Inflammatory macrophage treated with lipopolysaccharide for 4 hours (primary cell): ENCODE measurements around the gene SERPINA10.

Experiments
- DNase-seq: peaks from one replicate; pipeline ENCODE4 v3.0.0-alpha.2; 2020

Gene SERPINA10, protein sequence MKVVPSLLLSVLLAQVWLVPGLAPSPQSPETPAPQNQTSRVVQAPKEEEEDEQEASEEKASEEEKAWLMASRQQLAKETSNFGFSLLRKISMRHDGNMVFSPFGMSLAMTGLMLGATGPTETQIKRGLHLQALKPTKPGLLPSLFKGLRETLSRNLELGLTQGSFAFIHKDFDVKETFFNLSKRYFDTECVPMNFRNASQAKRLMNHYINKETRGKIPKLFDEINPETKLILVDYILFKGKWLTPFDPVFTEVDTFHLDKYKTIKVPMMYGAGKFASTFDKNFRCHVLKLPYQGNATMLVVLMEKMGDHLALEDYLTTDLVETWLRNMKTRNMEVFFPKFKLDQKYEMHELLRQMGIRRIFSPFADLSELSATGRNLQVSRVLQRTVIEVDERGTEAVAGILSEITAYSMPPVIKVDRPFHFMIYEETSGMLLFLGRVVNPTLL

DNA sequence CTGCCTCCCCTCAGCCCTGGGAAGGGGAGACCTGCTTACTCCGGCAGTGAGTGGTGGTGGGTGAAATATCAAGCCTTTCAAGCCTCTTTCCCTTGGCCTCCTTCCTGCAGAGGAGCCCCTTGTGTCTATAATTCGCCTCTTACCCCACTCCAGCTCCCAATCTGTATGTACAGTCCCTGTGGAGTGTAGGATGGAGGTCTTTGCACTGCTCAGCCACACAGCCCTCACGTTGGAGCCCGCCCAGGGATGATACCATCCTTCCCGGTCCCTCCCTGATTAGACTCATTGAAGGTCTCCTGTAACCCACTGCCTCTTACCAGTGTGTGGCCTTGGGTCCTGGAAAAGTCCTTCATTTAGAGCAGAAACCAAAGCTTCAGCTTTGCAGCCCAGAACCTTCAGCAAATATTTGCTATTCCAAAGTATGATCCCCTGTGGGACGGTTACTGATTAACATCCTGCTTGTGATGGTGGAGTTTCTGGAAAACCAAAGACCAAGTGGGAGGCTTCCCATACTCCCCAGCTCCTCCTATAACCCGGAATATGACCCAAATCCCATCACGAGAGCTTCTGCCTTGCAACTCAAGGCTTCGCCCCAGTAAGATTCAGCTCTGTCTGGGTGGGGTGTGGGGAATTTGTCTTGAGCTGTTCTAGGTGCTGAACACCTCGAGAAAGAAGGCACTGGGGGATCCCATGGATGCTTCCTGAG, at the start of gene SERPINA10:
Gene SERPINA10, minus strand, starts transcription at position 397 of the 706 bp plus-strand sequence. CDS start 2,675 bp downstream, outside the sequence.
- no peak for DNase-seq

DNA sequence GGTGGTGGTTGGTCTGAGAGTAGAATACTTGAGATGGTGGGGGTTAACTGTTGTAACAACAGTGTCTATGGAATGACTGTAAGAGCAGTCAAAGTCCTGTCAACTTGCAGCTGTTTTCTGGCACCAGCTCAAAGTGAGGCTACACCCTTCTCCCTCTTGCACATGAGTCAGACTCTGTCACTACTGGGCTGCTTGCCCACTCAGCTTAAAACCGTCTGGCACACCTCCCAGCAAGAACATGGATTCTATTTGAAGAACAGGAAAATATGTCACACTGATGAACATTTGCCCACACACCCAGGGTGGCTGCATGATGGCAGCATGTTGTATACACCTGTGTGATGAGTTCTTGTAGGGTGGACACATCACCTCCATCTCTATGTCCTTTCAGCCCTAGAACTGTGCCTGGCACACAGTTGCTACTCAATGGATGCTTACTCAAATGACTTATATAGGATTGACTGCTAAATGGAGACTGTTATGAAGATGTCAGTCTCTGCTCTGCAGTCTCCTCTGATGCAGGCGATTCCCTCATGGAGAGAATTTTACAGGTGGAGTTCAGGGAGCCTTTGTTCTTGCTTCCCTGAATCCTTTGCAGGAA, 49.4 kb upstream of the SERPINA10 start:
- DNase-seq = peak; percentile 89

GRCh38 chr14:94341656-94342333, 48.7 kb upstream of the SERPINA10 start:
- peak; percentile 77 for DNase-seq

- DNase-seq = no peak
Observed at GRCh38 chr14:94340533-94340932, 47.5 kb upstream of the SERPINA10 start.

GRCh38 chr14:94338023-94338422, 45.0 kb upstream of the SERPINA10 start:
- DNase-seq = no peak

DNA sequence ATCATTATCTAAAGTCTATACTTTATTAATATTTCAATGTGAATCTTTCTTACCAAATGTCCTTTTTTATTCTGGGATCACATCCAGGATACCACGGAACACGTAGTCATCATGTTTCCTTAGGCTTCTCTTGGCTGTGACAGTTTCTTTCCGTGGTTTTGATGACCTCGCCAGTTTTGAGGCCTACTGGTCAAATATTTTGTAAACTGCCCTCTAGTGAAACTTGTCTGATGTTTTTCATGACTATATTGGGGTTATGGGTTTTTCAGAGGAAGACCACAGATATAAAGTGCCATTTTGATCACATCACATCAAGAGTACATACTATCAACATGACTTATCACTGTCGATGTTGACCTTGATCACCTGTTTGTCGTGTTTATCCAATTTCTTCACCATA, 44.2 kb upstream of the SERPINA10 start:
- peak; percentile 50 for DNase-seq

DNA sequence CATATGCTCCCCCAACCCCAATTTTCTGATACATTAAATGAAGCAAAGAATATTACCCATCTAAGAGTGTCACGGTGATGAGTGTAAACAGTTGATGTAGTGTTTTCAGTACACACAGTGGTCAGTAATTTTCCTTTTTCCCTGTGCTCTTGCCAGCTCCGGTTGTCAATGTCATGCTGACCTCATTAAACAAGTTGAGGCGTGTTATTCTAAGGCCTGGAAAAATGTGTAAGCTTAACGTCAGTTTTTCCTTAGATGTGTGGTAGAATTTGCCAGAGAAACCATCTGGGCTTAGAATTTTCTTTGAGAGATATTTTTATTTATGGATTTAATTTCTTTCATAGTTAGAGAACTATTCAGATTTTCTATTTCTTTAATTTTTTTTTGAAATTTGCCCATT, 41.8 kb upstream of the SERPINA10 start:
- DNase-seq = no peak

DNA sequence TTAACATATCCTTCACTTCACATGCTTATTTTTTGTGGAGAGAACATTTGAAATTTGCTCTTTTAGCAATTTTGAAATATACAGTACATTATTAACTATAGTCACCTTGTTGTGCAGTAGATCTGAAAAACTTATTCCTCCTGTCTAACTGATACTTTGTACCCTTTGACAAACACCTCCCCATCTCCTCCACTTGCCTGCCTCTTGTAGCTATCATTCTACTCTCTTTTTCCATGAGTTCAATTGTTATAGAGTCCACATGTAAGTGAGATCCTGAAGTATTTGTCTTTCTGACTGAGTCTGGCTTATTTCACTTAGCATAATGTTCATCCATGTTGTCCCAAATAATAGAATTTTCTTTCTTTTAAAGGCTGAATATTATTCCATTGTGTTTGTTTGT, 39.5 kb upstream of the SERPINA10 start:
- DNase-seq = no peak

- DNase-seq = no peak
Observed at GRCh38 chr14:94332063-94332583, 39.1 kb upstream of the SERPINA10 start.

DNA sequence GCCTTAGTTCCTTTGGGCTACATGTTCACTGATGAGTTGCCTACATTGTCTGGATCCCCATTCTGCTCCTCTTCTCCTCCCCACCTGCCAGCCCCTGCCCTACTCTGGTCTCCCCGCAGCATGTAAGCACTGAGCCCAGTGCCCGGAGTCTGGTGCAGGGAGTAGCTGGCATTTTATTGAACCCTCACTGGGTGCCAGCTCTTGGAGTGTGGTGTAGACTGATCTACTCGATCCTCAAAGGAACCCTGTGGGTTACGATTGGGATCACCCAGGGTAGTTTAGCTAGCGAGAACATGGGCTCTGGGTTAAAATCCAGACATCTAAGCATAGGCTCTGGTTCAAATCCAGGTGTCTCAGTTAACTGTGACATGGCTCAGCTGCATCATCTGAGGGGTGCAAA, 38.4 kb upstream of the SERPINA10 start:
- no peak for DNase-seq

- DNase-seq = peak; percentile 36
Observed at GRCh38 chr14:94330857-94331256, 37.8 kb upstream of the SERPINA10 start.

- DNase-seq = no peak
Observed at GRCh38 chr14:94330432-94330831, 37.4 kb upstream of the SERPINA10 start.

DNA sequence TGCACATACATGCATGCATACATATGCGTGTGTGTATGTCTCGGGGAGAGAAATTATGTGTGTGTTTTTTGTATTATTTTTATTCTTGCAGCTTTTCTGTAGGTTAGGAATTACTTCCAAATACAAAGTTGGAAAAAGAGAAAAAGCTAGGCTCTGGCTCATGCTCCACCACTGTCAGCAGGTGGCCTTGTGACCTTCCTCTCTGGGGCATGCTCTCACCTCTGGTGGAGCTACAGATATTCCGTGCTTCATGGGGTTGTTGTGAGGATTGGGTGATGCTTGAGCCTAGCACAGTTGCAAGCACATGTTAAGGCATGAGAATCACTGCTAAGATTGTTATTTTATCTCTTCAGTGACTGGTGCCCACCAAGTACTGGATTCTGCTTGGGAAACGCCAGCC, 36.8 kb upstream of the SERPINA10 start:
- no peak for DNase-seq

- no peak for DNase-seq
Observed at GRCh38 chr14:94328196-94328595, 35.1 kb upstream of the SERPINA10 start.

GRCh38 chr14:94322648-94323570, 29.8 kb upstream of the SERPINA10 start, which contains the start of gene SERPINA6:
Gene SERPINA6 (minus strand): TSS chr14:94323336. CDS start chr14:94314648, 8,688 bp downstream.
- DNase-seq = no peak

DNA sequence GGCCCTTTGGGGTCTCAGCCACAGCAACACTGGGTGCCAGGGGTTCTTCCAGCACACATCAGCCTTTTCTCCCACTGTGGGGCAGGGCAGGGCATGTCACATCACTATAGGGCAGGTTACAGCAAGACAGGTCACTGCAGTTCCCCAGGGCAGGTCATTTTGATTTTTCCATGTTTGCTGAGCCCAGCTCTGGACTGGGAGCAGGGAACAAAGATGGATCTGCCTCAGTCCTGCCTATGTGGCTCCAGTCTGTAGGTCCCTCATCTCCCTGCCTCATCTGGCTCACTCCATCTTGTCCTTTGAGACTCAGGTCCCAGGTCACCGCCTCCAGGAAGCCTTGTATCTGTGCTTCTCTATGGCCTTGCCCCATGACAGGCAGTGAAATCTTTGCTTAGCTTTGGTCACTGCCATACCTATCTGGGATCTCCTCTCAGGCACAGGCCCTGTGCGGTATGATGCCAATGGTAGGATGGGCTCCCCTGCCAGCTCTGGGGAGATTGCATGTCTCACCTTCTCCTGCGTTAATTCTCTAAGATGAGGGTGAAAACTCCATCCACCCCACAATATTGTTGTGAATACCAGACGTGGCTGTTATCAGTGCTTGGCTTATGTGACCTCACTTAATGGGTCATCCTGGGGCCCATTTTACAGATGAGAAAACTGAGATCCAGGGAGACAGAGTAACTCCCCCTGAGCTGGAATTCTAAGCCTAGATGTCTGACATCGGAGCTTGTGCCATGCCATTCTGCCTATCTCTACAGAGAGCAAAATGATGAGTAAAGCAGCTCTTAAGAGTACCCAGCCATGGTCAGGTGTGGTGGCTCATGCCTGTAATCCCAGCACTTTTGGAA, 28.6 kb upstream of the SERPINA10 start:
- no peak for DNase-seq

DNA sequence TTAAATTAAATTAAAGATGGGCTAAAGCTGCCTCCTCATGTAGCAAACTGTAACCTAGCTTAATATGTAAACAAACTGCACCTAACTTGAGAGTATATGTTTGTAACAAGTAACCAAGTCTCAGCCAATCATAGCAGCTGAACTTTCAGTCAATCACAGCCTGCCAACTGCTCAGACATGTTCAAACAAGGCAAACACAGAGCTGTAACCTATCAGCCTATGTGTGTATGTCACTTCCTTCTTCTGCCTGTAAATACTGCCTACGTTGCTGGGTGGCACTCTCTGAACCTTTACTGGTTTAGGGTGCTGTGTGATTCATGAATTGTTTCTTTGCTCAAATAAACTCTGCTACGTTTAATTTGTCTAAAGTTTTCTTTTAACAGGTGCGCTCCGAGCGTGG, 27.2 kb upstream of the SERPINA10 start:
- peak; percentile 20 for DNase-seq

- DNase-seq = no peak
Observed at GRCh38 chr14:94317259-94317658, 24.2 kb upstream of the SERPINA10 start.

DNA sequence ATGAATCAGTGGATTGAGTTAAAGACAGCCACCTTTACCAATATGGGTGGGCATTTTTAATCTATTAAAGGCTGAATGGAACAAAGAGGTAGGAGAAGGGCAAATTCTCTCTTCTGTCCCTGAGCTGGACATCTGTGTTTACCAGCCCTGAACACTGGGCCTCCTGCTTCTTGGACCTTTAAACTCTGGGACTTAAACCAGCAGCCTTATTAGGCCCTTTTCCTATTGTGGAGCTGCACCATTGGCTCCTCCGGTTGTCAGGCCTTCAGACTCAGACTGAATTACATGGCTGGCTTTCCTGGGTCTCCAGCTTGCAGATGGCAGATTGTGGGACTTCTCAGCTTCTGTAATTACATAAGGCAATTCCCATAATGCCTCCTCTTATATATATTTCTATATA, 23.6 kb upstream of the SERPINA10 start:
- DNase-seq = no peak

DNA sequence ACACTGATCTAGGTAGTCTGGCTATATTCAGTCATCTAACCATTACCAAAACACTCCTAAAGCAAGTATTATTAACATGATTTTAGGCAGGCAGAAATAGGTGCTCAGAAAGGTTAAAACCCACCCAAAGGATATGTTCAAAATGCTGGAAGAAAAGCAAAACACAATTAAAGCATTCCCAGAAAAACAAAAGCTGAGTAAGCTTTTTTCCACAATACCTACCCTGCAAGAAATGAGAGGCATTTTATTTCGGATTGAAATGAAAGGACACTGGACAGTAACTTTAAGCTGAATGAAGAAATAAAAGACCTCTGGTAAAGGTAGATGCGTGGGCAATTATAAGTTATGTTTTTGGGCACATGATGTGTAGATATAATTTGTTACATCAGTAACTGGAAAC, 21.8 kb upstream of the SERPINA10 start:
- DNase-seq = no peak
